GM23248 (cell line): ENCODE measurements around the gene UCN2. TPM values are rescaled to one million over a fixed set of nuclear protein-coding genes. Genes with fewer than 3 reads are reported as not detected.

ENCODE experiments used
- DNase-seq: peaks from one replicate; pipeline ENCODE4 v3.0.0-alpha.2; 2015
- H2AFZ ChIP-seq: fragments of 200-600 bp; sonication (generic); 2 replicates; pipeline ENCODE4 v1.6.1; 2016; ENCODE audit warnings: antibody characterized with exemption
- H3F3A ChIP-seq: fragments of 200-600 bp; sonication (generic); 2 replicates; pipeline ENCODE4 v1.6.1; 2016; ENCODE audit warnings: mild to moderate bottlenecking, antibody characterized with exemption, mixed run types; ENCODE audit not compliant: insufficient read depth
- H3K27ac ChIP-seq: fragments of 200-600 bp; sonication (generic); 2 replicates; pipeline ENCODE4 v1.5.1; 2016; ENCODE audit warnings: mild to moderate bottlenecking
- H3K27me3 ChIP-seq: fragments of 200-600 bp; sonication (generic); replicated peaks from 2 replicates; pipeline ENCODE4 v1.6.1; 2016; ENCODE audit warnings: mild to moderate bottlenecking; ENCODE audit not compliant: insufficient read depth
- H3K36me3 ChIP-seq: fragments of 200-600 bp; sonication (generic); 2 replicates; pipeline ENCODE4 v1.6.1; 2016; ENCODE audit warnings: low read depth, mild to moderate bottlenecking
- H3K4me1 ChIP-seq: fragments of 200-600 bp; sonication (generic); 2 replicates; pipeline ENCODE4 v1.6.1; 2016; ENCODE audit warnings: mild to moderate bottlenecking; ENCODE audit not compliant: insufficient read depth
- H3K4me2 ChIP-seq: fragments of 200-600 bp; sonication (generic); one replicate; pipeline ENCODE4 v1.6.1; 2016; ENCODE audit warnings: mild to moderate bottlenecking; ENCODE audit not compliant: unreplicated experiment
- H3K4me3 ChIP-seq: fragments of 200-600 bp; sonication (generic); 2 replicates; pipeline ENCODE4 v1.5.1; 2016; ENCODE audit warnings: mild to moderate bottlenecking
- H3K79me2 ChIP-seq: fragments of 200-600 bp; sonication (generic); 2 replicates; pipeline ENCODE4 v1.6.1; 2016; ENCODE audit warnings: mild to moderate bottlenecking; ENCODE audit not compliant: insufficient read depth
- H3K9ac ChIP-seq: fragments of 200-600 bp; sonication (generic); 2 replicates; pipeline ENCODE4 v1.6.1; 2016; ENCODE audit warnings: mild to moderate bottlenecking
- H3K9me2 ChIP-seq: fragments of 200-600 bp; sonication (generic); 2 replicates; pipeline ENCODE4 v1.6.1; 2016; ENCODE audit warnings: mixed run types, mild to moderate bottlenecking, moderate library complexity; ENCODE audit not compliant: insufficient read depth
- H3K9me3 ChIP-seq: fragments of 200-600 bp; sonication (generic); one replicate; pipeline ENCODE4 v1.6.1; 2017; ENCODE audit warnings: low read depth
- H4K20me1 ChIP-seq: fragments of 200-600 bp; sonication (generic); 2 replicates; pipeline ENCODE4 v1.6.0; 2016; ENCODE audit not compliant: insufficient read depth
- EZH2 ChIP-seq: fragments of 200-600 bp; sonication (generic); IDR thresholded peaks from 2 replicates; pipeline ENCODE4 v1.6.1; 2018; ENCODE audit warnings: antibody characterized with exemption, mild to moderate bottlenecking; ENCODE audit not compliant: insufficient read depth, poor library complexity, severe bottlenecking
- EZH2phosphoT487 ChIP-seq: fragments of 200-600 bp; sonication (generic); IDR thresholded peaks from 2 replicates; pipeline ENCODE4 v1.6.1; 2018; ENCODE audit warnings: antibody characterized with exemption, moderate library complexity, mild to moderate bottlenecking, low read depth; ENCODE audit not compliant: insufficient read depth
- WGBS, 2 experiments: methylation state at CpG; one replicate each; pipeline ENCODE4 v1.1.6; 2015 to 2017; ENCODE audit warnings: low lambda C conversion rate in 2 of 2, low coverage in 1 of 2; ENCODE audit errors: missing lambda C conversion rate in 2 of 2; 5-methylcytosine and 5-hydroxymethylcytosine counted together
- in situ Hi-C: fragments of 300-500 bp; cut with MboI; formaldehyde crosslinking; loops from 2 replicates; pipeline ENCODE4 v1.15.0; 2020
- microRNA counts: library from miRNA; unstranded; fragments of <30 nt; microRNA quantifications from one replicate; lab custom pipeline; 2016
- microRNA-seq: library from miRNA; unstranded; fragments of <30 nt; microRNA quantifications from one replicate; pipeline ENCODE4, GENCODE V29; 2016; ENCODE audit warnings: borderline number of aligned reads
- polyA plus RNA-seq: library from polyadenylated mRNA; unstranded; fragments of >200 nt; fragmentation: Nextera tagmentation; extraction: Ambion mirVana; gene quantifications from 2 replicates; pipeline ENCODE4 v1.2.1, GENCODE V29; 2016
- small RNA-seq: library from RNA; depleted of rRNA; stranded (forward); fragments of <200 nt; gene quantifications from one replicate; pipeline ENCODE3, GENCODE V24; 2014; ENCODE audit warnings: low read depth, low replicate concordance
- total RNA-seq: library from RNA; depleted of rRNA; stranded (reverse); fragments of >200 nt; shearing (Covaris generic); gene quantifications from 2 replicates; pipeline ENCODE4 v1.2.3, GENCODE V29; 2014; rRNA removed

The UCN2 gene
- total and polyA plus RNA-seq, 2 experiments from 2014 or later, result 0.45 to 0.86 TPM

DNA sequence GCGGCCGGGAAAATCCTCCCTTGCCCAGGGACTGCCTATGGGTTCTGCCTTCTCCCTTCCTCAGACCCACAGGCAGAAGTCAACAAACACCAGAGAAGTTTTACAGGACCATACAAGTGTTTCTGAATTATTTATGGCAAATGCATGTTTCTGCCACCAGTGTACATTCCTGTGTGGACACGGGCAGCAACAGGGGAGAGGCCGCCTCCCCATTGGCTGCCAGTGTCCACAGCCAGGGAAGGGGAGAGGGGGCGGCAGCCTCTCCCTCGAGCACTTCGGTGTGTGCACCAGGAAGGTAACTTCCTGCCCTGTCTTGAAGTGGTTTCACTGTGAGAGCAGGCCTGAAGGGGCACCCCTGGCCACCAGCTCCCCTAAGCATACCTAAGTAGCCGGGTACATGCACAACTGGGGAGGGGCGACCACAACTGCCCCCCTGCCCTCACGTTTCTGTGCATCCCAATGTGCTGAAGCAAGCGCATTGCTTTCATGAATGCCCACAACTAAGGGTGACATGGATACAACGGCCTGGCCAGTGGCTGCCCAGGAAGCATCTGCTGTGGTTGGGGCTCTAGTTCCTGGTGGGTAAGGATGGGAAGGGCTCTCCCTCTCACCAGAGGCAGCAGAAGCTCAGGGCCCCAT is 44.8 kb downstream of the UCN2 start:
- Histone ChIP-seq H3K4me2 (no peak overlapping the region), H3K4me1 (no peaks in the 10 kb centered on the region), H3K9ac (no peak overlapping the region), H3K36me3 (no peaks in the 10 kb centered on the region), H3K79me2 (no peaks in the 10 kb centered on the region), H3F3A (no peaks in the 10 kb centered on the region), H3K9me3 (no peaks in the 10 kb centered on the region), H2AFZ (no peak overlapping the region), H3K4me3 (no peak overlapping the region), H3K27me3 (no peaks in the 10 kb centered on the region), H3K9me2 (no peaks in the 10 kb centered on the region), H4K20me1 (no peaks in the 10 kb centered on the region), H3K27ac (no peak overlapping the region)
- in situ Hi-C loops, result no loop called here
- no peak for DNase-seq
- TF ChIP-seq EZH2phosphoT487 (no peak), EZH2 (no peak)
- 70 to 83% methylated on average over 12 of the region's 12 CpGs for WGBS, 2 experiments

GRCh38 chr3:48518069-48518468 is 45.5 kb downstream of the UCN2 start:
- Histone ChIP-seq H3K4me1 (no peaks in the 10 kb centered on the region), H4K20me1 (no peaks in the 10 kb centered on the region), H3K4me3 (no peak overlapping the region), H3K4me2 (no peak overlapping the region), H3K27me3 (no peaks in the 10 kb centered on the region), H3K27ac (no peak overlapping the region), H3K9ac (no peak overlapping the region), H3F3A (no peaks in the 10 kb centered on the region), H3K9me2 (no peaks in the 10 kb centered on the region), H3K9me3 (no peaks in the 10 kb centered on the region), H3K36me3 (no peaks in the 10 kb centered on the region), H3K79me2 (no peaks in the 10 kb centered on the region), H2AFZ (no peak overlapping the region)
- TF ChIP-seq EZH2phosphoT487 (no peak), EZH2 (no peak)
- DNase-seq, result no peak
- in situ Hi-C loops, result no loop called here
- 90 to 91% methylated on average over 6 of the region's 6 CpGs for WGBS, 2 experiments

DNA sequence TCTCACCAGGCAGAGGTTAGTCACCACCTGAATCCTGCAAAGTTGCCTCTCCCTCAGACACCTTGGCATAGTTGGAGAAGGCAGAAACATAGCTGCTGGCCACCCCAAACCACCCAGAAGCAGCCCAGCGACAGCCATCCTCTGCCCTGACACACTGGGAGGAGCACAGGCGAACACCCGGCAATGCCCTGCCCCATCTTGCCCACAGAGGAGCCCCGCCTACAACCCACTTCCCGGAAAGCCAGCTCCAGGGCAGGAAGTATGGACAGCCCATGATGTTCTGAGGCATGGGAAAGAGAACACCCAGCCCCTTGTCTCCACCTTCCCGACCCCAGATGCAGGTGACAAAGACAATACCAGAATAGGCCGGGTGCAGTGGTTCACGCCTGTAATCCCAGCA is 47.0 kb downstream of the UCN2 start:
- Histone ChIP-seq H3K9me3 (no peaks in the 10 kb centered on the region), H3K9me2 (no peaks in the 10 kb centered on the region), H3K27ac (no peak overlapping the region), H3K4me2 (no peak overlapping the region), H3K79me2 (no peaks in the 10 kb centered on the region), H3K9ac (no peak overlapping the region), H4K20me1 (no peaks in the 10 kb centered on the region), H3K4me3 (no peak overlapping the region), H3K27me3 (no peaks in the 10 kb centered on the region), H3K4me1 (no peaks in the 10 kb centered on the region), H3K36me3 (no peaks in the 10 kb centered on the region), H2AFZ (no peak overlapping the region), H3F3A (no peaks in the 10 kb centered on the region)
- TF ChIP-seq EZH2phosphoT487 (no peak), EZH2 (no peak)
- in situ Hi-C loops, result no loop called here
- WGBS, 2 experiments, result 70 to 75% methylated on average over 8 of the region's 8 CpGs
- no peak for DNase-seq

DNA sequence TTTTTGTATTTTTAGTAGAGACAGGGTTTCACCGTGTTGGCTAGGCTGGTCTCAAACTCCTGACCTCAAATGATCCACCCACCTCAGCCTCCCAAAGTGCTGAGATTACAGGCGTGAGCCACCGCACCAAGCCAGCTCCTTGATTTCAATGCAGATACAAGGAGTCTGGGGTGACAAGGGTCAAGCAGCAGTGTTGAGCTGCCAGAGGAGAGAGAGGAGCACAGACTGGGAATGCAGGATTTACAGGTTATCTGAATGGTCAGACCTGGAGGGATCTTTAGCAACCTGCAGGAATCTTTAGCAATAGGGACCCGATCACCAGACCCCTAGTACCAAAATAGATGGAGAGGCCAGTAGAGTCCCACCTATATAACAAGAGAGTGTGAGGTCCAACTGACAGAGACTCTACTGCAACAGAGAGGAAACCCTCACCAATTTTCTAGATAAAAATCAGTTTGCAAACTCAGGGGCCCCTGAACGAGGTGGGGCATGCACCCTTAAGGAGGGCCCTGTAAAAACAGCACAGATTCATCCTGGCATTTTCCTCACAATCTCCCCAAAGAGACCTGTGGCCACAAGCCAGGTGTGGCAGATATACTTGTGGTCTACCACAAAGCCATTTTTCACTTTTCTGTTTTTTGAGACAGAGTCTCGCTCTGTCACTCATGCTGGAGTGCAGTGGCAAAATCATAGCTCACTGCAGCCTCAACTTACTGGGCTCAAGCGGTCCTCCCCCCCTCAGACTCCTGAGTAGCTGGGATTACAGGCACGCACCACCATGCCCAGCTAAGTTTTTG is 49.0 kb downstream of the UCN2 start:
- Histone ChIP-seq H2AFZ (no peak overlapping the region), H3F3A (no peaks in the 10 kb centered on the region), H3K27ac (no peak overlapping the region), H3K9me2 (no peaks in the 10 kb centered on the region), H3K79me2 (no peaks in the 10 kb centered on the region), H3K4me3 (no peak overlapping the region), H3K27me3 (no peaks in the 10 kb centered on the region), H3K4me1 (no peaks in the 10 kb centered on the region), H3K9ac (no peak overlapping the region), H3K36me3 (no peaks in the 10 kb centered on the region), H4K20me1 (no peaks in the 10 kb centered on the region), H3K4me2 (no peak overlapping the region), H3K9me3 (no peaks in the 10 kb centered on the region)
- 90 to 95% methylated on average over 8 of the region's 8 CpGs for WGBS, 2 experiments
- in situ Hi-C loops, result no loop called here
- DNase-seq, result no peak
- TF ChIP-seq EZH2, result no peak
- no peak for TF ChIP-seq EZH2phosphoT487

MicroRNAs encoded within 50 kb of the gene (microRNA counts, 767-probe panel; counts per million panel counts)
- 447 counts per million, percentile 86 among the panel's probes with 10 or more counts for microRNA hsa-miR-711 (lab: Ali Mortazavi, UCI)

Small RNAs within 50 kb of the gene (microRNA-seq; reads per million reads assigned to microRNA genes)
- gene MIR6823 (1.5 reads per million), gene MIR711 (not detected)

Small RNAs within 50 kb of the gene (small RNA-seq; reads per million reads assigned to genes)
- not detected for gene MIR6823

Other genes with a start within 250 kb of the UCN2 start
- gene SPINK8, start 230.1 kb downstream of the UCN2 start, total RNA-seq, result not detected in 2 replicates
- gene SPINK8, start 230.1 kb downstream of the UCN2 start, polyA plus RNA-seq, result not detected in 2 replicates
- gene FBXW12, start 191.6 kb downstream of the UCN2 start, total RNA-seq, result not detected in 2 replicates
- not detected in 2 replicates for gene FBXW12, start 191.6 kb downstream of the UCN2 start, polyA plus RNA-seq
- 5.5 and 8.0 TPM in 2 replicates for gene PLXNB1, start 133.7 kb downstream of the UCN2 start, total RNA-seq
- gene PLXNB1, start 133.7 kb downstream of the UCN2 start, polyA plus RNA-seq, result 3.3 and 4.9 TPM in 2 replicates
- 10.1 and 10.6 TPM in 2 replicates for gene CCDC51, start 123.7 kb downstream of the UCN2 start, total RNA-seq
- 14.0 and 14.9 TPM in 2 replicates for gene CCDC51, start 123.7 kb downstream of the UCN2 start, polyA plus RNA-seq
- gene TMA7, start 123.5 kb downstream of the UCN2 start, total RNA-seq, result 150 and 244 TPM in 2 replicates
- gene TMA7, start 123.5 kb downstream of the UCN2 start, polyA plus RNA-seq, result 535 and 552 TPM in 2 replicates
- gene ATRIP, start 117.0 kb downstream of the UCN2 start, total RNA-seq, result 8.4 and 9.5 TPM in 2 replicates
- 4.2 and 4.6 TPM in 2 replicates for gene ATRIP, start 117.0 kb downstream of the UCN2 start, polyA plus RNA-seq
- gene SHISA5, start 59.6 kb downstream of the UCN2 start, total RNA-seq, result 153 and 154 TPM in 2 replicates
- 215 and 223 TPM in 2 replicates for gene SHISA5, start 59.6 kb downstream of the UCN2 start, polyA plus RNA-seq
- 12.6 and 15.3 TPM in 2 replicates for gene PFKFB4, start 7.0 kb downstream of the UCN2 start, total RNA-seq
- gene PFKFB4, start 7.0 kb downstream of the UCN2 start, polyA plus RNA-seq, result 10.1 and 12.1 TPM in 2 replicates
- gene COL7A1, start 31.5 kb upstream of the UCN2 start, total RNA-seq, result 27.9 and 33.6 TPM in 2 replicates
- 11.2 and 11.9 TPM in 2 replicates for gene COL7A1, start 31.5 kb upstream of the UCN2 start, polyA plus RNA-seq
- 285 and 490 TPM in 2 replicates for gene UQCRC1, start 45.9 kb upstream of the UCN2 start, total RNA-seq
- 252 and 279 TPM in 2 replicates for gene UQCRC1, start 45.9 kb upstream of the UCN2 start, polyA plus RNA-seq
- not detected in 2 replicates for gene TMEM89, start 58.0 kb upstream of the UCN2 start, total RNA-seq
- gene TMEM89, start 58.0 kb upstream of the UCN2 start, polyA plus RNA-seq, result not detected in 2 replicates
- gene SLC26A6, start 71.7 kb upstream of the UCN2 start, total RNA-seq, result 21.1 and 28.3 TPM in 2 replicates
- 11.2 and 13.4 TPM in 2 replicates for gene SLC26A6, start 71.7 kb upstream of the UCN2 start, polyA plus RNA-seq
- gene CELSR3, start 99.1 kb upstream of the UCN2 start, total RNA-seq, result 1.4 TPM in 2 replicates
- gene CELSR3, start 99.1 kb upstream of the UCN2 start, polyA plus RNA-seq, result 0.30 and 0.40 TPM in 2 replicates
- gene NCKIPSD, start 122.1 kb upstream of the UCN2 start, total RNA-seq, result 32.5 and 39.3 TPM in 2 replicates
- 20.6 and 21.7 TPM in 2 replicates for gene NCKIPSD, start 122.1 kb upstream of the UCN2 start, polyA plus RNA-seq
- 59.1 and 59.6 TPM in 2 replicates for gene IP6K2, start 153.4 kb upstream of the UCN2 start, total RNA-seq
- gene IP6K2, start 153.4 kb upstream of the UCN2 start, polyA plus RNA-seq, result 56.5 and 57.4 TPM in 2 replicates